CD4-positive, alpha-beta T cell treated with Interferon gamma for 1 hour (primary cell): ENCODE data around the gene HLA-DMA.

ENCODE experiments used
- DNase-seq: peaks from one replicate; pipeline ENCODE4 v3.0.0-alpha.2; 2020

The HLA-DMA gene

DNA sequence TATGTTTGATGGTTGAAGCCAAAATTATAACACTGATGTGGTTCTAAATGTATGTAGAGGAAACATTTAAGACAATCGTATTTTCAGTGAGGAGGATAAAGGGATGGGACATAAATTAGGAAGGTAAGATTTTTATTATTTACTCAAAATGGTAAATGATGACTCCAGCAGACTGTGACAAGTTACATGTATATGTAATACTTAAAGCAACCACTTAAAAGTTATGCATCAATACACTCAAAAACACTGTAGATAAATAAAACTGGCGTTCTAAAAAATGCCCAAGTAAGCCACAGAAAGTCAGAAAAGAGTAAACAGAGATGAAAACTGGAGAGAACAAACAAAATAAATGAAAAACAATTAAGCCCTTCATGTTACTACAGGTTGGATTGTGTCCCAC, 30.8 kb downstream of the HLA-DMA start:
- DNase-seq: no peak

- DNase-seq: no peak
These were observed 32.2 kb downstream of the HLA-DMA start for GRCh38 chr6:32920715-32921114.

- no peak for DNase-seq
These were observed 39.9 kb downstream of the HLA-DMA start for GRCh38 chr6:32912951-32913350.

DNA sequence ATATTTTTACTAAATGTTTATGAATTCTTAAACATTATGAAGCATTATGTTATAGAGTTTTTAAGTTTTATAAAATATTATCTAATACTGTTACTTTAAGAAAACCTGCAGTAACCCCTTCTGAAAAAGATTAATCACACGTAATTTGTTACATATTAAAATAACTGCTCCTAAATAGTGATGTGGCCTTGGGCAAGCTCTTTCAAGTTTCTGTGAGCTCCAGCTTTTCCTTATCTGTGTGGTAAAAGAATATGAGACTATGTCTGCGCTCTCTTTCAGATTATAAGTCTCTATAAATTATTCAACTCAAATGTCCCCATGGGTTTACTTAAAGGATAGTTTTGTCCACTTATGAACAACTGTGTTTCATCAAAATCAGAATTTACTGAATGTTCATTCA, 44.0 kb downstream of the HLA-DMA start:
- DNase-seq: no peak

GRCh38 chr6:32906539-32906938, 46.4 kb downstream of the HLA-DMA start:
- no peak for DNase-seq

GRCh38 chr6:32905078-32905477, 47.8 kb downstream of the HLA-DMA start:
- no peak for DNase-seq

GRCh38 chr6:32903952-32904351, 48.9 kb downstream of the HLA-DMA start:
- no peak for DNase-seq
